Posterior vena cava (tissue), 2 donors: Measurements from ENCODE around the gene TMEM196. TPM values are rescaled to one million over a fixed set of nuclear protein-coding genes. Genes with fewer than 3 reads are reported as not detected.

ENCODE experiments used
- microRNA-seq, 2 donors: library from miRNA; unstranded; fragments of <30 nt; microRNA quantifications; one replicate each; pipeline ENCODE4 v1.2.0, GENCODE V29; 2020 to 2021; ENCODE audit warnings: borderline microRNAs expressed in 2 of 2
- total RNA-seq, 2 donors: library from RNA; stranded (reverse); fragmentation: NEBNext Ultra II Directional; extraction: Animal tissue kit (Norgen Biotek cat#: 25700); gene quantifications; one replicate each; pipeline ENCODE4 v1.2.1, GENCODE V29; 2021
- donor health status: DM: yes; HTN: yes; CAD: no.
- donor health status: DM: yes; HTN: yes; CAD: no.

TMEM196 gene
- total RNA-seq, 2 donors from 2014 or later = 1.6 to 3.6 TPM

Small RNAs within 50 kb of the gene (microRNA-seq; reads per million reads assigned to microRNA genes)
- gene MIR3146 = 0 to 1.3 reads per million in 2 donors

Other genes with a start within 250 kb of the TMEM196 start
- gene POLR1F, start 64.6 kb downstream of the TMEM196 start, total RNA-seq = 10 to 100 TPM; 15.9 TPM